GM21515 (cell line): ENCODE results near the gene DHX29.
"Not testable (repeated sequence)": the region's sequence is repeated elsewhere in the genome, so short reads cannot be mapped to it uniquely, and the experiment has no call there.

Experiments used
- ATAC-seq: cut with Tn5 transposase; IDR thresholded peaks from one replicate; pipeline ENCODE4 v1.9.1; 2021; ENCODE audit not compliant: unreplicated experiment

The DHX29 gene

GRCh38 chr5:55318237-55318636 lies 10.7 kb upstream of the DHX29 start:
- ATAC-seq: not testable (repeated sequence)

- no peak for ATAC-seq
Measured at GRCh38 chr5:55316837-55317236, 9.3 kb upstream of the DHX29 start.

- no peak for ATAC-seq
Measured at GRCh38 chr5:55316289-55316688, 8.8 kb upstream of the DHX29 start.

GRCh38 chr5:55313870-55314617 lies 6.5 kb upstream of the DHX29 start:
- ATAC-seq: no peak

- ATAC-seq: peak; percentile 8
Measured at GRCh38 chr5:55308254-55308836, 851 bp upstream of the DHX29 start.

GRCh38 chr5:55306641-55307382 lies 682 bp downstream of the DHX29 start:
- ATAC-seq: peak; percentile 9

GRCh38 chr5:55305345-55305744 lies 2.1 kb downstream of the DHX29 start:
- no peak for ATAC-seq

- ATAC-seq: no peak
Measured at GRCh38 chr5:55304584-55304983, 2.9 kb downstream of the DHX29 start.

- ATAC-seq: no peak
Measured at GRCh38 chr5:55303238-55303690, 4.2 kb downstream of the DHX29 start.

- ATAC-seq: no peak
Measured at GRCh38 chr5:55300890-55301289, 6.6 kb downstream of the DHX29 start.

GRCh38 chr5:55294935-55295334 lies 12.6 kb downstream of the DHX29 start:
- no peak for ATAC-seq

GRCh38 chr5:55290991-55291390 lies 16.5 kb downstream of the DHX29 start:
- ATAC-seq: no peak

GRCh38 chr5:55289808-55290207 lies 17.7 kb downstream of the DHX29 start:
- no peak for ATAC-seq

- no peak for ATAC-seq
Measured at GRCh38 chr5:55286411-55286933, 21.0 kb downstream of the DHX29 start.

GRCh38 chr5:55278778-55279177 lies 28.7 kb downstream of the DHX29 start:
- ATAC-seq: no peak

GRCh38 chr5:55276771-55277170 lies 30.7 kb downstream of the DHX29 start:
- ATAC-seq: no peak

- ATAC-seq: no peak
Measured at GRCh38 chr5:55258339-55258738, 49.2 kb downstream of the DHX29 start.

GRCh38 chr5:55254802-55255201 lies 52.7 kb downstream of the DHX29 start:
- ATAC-seq: no peak

- ATAC-seq: no peak
Measured at GRCh38 chr5:55250064-55250463, 57.4 kb downstream of the DHX29 start.

GRCh38 chr5:55241746-55242145 lies 65.7 kb downstream of the DHX29 start:
- ATAC-seq: no peak

- no peak for ATAC-seq
Measured at GRCh38 chr5:55236800-55237199, 70.7 kb downstream of the DHX29 start.
